ENCODE measurements around the gene SKAP1. TPM values are rescaled to one million over a fixed set of nuclear protein-coding genes. Genes with fewer than 3 reads are reported as not detected.
"Not testable (repeated sequence)": the region's sequence is repeated elsewhere in the genome, so short reads cannot be mapped to it uniquely, and the experiment has no call there.

The SKAP1 gene
- total RNA-seq, 1 donor from 2014 or later: 0.49 TPM

- Mint-ChIP-seq H3K36me3 (ENCODE audit: low read depth) (no peaks in the 10 kb centered on the region), H3K9me3 (no peaks in the 10 kb centered on the region), H3K27me3 (ENCODE audit: low read depth) (peaks cover 79% of the 10 kb centered on the region), H3K27ac (ENCODE audit: unreplicated experiment) (no peak overlapping the region), H3K4me1 (peaks cover 24% of the 10 kb centered on the region), H3K4me3 (no peak overlapping the region)
- no peak for TF ChIP-seq CTCF (conservative IDR thresholded peaks at IDR 0.05)
- no peak for DNase-seq (ENCODE audit: low read depth, low spot score)
Observed at GRCh38 chr17:48190871-48191270, 239.1 kb downstream of the SKAP1 start.

- Mint-ChIP-seq H3K9me3 (no peaks in the 10 kb centered on the region), H3K27me3 (ENCODE audit: low read depth) (peaks cover 76% of the 10 kb centered on the region), H3K36me3 (ENCODE audit: low read depth) (no peaks in the 10 kb centered on the region), H3K4me1 (peaks cover 7% of the 10 kb centered on the region), H3K27ac (ENCODE audit: unreplicated experiment) (no peak overlapping the region), H3K4me3 (no peak overlapping the region)
- no peak for TF ChIP-seq CTCF (conservative IDR thresholded peaks at IDR 0.05)
- no peak for DNase-seq (ENCODE audit: low read depth, low spot score)
Observed at GRCh38 chr17:48187872-48188608, 242.0 kb downstream of the SKAP1 start.

DNA sequence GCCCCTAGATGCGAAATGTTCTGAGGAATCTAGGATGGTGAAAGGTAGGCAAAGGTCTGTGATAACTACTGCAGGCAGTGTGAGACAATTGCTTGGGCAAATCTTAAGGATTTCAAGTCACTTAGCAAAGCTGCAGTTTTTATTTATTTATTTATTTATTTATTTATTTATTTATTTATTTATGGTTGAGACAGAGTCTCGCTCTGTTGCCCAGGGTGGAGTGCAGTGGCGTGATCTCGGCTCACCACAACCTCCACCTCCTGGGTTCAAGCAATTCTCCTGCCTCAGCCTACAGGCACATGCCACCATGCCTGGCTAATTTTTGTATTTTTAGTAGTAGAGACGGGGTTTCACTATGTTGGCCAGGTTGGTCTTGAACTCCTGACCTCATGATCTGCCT is 243.7 kb downstream of the SKAP1 start:
- DNase-seq (ENCODE audit: low read depth, low spot score); H3K9me3 Mint-ChIP-seq; H3K4me1 Mint-ChIP-seq; H3K36me3 Mint-ChIP-seq (ENCODE audit: low read depth); H3K4me3 Mint-ChIP-seq; H3K27ac Mint-ChIP-seq (ENCODE audit: unreplicated experiment): not testable (repeated sequence)
- H3K27me3 Mint-ChIP-seq (ENCODE audit: low read depth): peaks cover 76% of the 10 kb centered on the region

DNA sequence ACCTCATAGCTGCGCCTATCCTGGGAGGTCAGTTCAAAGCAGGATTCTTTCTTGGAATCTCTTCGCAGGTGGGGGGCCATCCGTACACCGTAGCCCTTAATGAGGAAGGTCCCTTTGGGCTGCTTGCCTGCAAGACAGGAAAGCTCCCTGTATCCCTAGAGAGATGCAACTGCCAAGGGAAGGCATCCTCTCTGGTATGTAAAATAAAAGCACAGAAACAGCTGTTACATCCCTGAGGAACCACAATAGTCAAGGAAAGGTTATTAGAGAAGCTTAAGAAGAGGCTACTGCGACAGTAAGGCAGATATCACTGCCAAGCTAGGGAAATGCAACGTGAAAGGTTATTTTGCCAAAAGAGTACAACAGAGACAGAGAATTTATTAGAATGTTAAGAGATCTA is 245.3 kb downstream of the SKAP1 start:
- peaks cover 81% of the 10 kb centered on the region for H3K27me3 Mint-ChIP-seq (ENCODE audit: low read depth)
- TF ChIP-seq CTCF (conservative IDR thresholded peaks at IDR 0.05): no peak

GRCh38 chr17:48181653-48182052 is 248.4 kb downstream of the SKAP1 start:
- no peak overlapping the region for H3K27ac Mint-ChIP-seq (ENCODE audit: unreplicated experiment)
- DNase-seq (ENCODE audit: low read depth, low spot score): no peak
- no peak overlapping the region for H3K4me3 Mint-ChIP-seq
- no peaks in the 10 kb centered on the region for H3K9me3 Mint-ChIP-seq
- peaks cover 87% of the 10 kb centered on the region for H3K27me3 Mint-ChIP-seq (ENCODE audit: low read depth)
- peak; percentile 52 for TF ChIP-seq CTCF (conservative IDR thresholded peaks at IDR 0.05)
- H3K4me1 Mint-ChIP-seq: no peaks in the 10 kb centered on the region
- H3K36me3 Mint-ChIP-seq (ENCODE audit: low read depth): no peaks in the 10 kb centered on the region

More for the DNA sequence above, 245.3 kb downstream of the SKAP1 start:
- DNase-seq (ENCODE audit: low read depth, low spot score): no peak
- Mint-ChIP-seq H3K4me1 (no peaks in the 10 kb centered on the region), H3K36me3 (ENCODE audit: low read depth) (no peaks in the 10 kb centered on the region), H3K9me3 (no peaks in the 10 kb centered on the region), H3K27ac (ENCODE audit: unreplicated experiment) (no peak overlapping the region), H3K4me3 (no peak overlapping the region)

- no peak overlapping the region for H3K4me3 Mint-ChIP-seq
- no peak for TF ChIP-seq CTCF (conservative IDR thresholded peaks at IDR 0.05)
- peaks cover 83% of the 10 kb centered on the region for H3K27me3 Mint-ChIP-seq (ENCODE audit: low read depth)
- no peak overlapping the region for H3K27ac Mint-ChIP-seq (ENCODE audit: unreplicated experiment)
- H3K36me3 Mint-ChIP-seq (ENCODE audit: low read depth): no peaks in the 10 kb centered on the region
- H3K4me1 Mint-ChIP-seq: no peaks in the 10 kb centered on the region
- DNase-seq (ENCODE audit: low read depth, low spot score): no peak
- no peaks in the 10 kb centered on the region for H3K9me3 Mint-ChIP-seq
Observed at GRCh38 chr17:48180842-48181629, 249.0 kb downstream of the SKAP1 start.

Measured in neural crest cell (in vitro differentiated cells).